ENCODE measurements around the gene PDZD11. TPM values are rescaled to one million over a fixed set of nuclear protein-coding genes. Genes with fewer than 3 reads are reported as not detected.

PDZD11 gene
- total and polyA plus RNA-seq, 9 of the 15 experiments (the other 6 are each of a cell fraction or from before 2014, with no cell fraction given), result 21.9 to 109 (median 36.4) TPM

DNA sequence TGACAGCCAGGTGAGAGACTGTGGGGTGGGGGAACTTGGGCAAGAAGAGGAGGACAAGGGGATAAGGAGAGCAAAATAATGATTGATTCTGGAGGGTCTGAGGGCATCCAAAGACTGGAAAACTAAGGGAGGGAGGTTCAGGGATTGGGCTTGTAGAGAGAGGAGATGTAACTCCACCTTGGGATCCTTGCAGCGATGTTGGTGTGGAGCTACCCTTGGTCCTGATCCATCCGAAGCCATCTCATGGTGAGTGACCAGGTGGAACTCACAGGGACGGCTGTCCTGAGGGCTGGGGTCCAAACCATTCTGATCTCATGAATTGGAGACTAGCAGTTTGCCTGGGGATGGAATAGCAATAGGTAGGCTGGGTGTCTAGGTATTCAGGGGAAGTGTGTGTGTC is 9.2 kb downstream of the PDZD11 start (continued):
- no peak for TF ChIP-seq ZFP36 (IDR thresholded peaks at IDR 0.05; ENCODE audit: low read depth, low read length, partially characterized antibody)
- no peak for TF ChIP-seq BACH1 (tag; IDR thresholded peaks at IDR 0.05)
- TF ChIP-seq ILF3 (IDR thresholded peaks at IDR 0.05; ENCODE audit: borderline replicate concordance), result no peak
- no peak for TF ChIP-seq SP1 (CRISPR knock-in tag; IDR thresholded peaks at IDR 0.05)
- TF ChIP-seq RFX5 (IDR thresholded peaks at IDR 0.05; ENCODE audit: low read depth, low read length), result no peak

GRCh38 chrX:70279081-70279480 is 10.6 kb downstream of the PDZD11 start:
- H3K9me1 ChIP-seq (ENCODE audit: control insufficient read depth, insufficient read depth, low read length), result no peaks in the 10 kb centered on the region
- 14% methylated on average over 2 of the region's 3 CpGs for WGBS (ENCODE audit: insufficient coverage, low coverage, missing lambda C conversion rate)
- no peak overlapping the region for H3K9ac ChIP-seq (ENCODE audit: insufficient read depth in 1 of 2, low read depth in 2 of 2, low read length in 2 of 2)
- ATAC-seq (no peak), DNase-seq (ENCODE audit: extremely low read depth in 1 of 4, low spot score in 3 of 4) (no peak), FAIRE-seq (no peak)
- in situ Hi-C loops (cut with MboI), result no loop called here
- BruUV-seq (replicated peaks), result no TSS peak
- H2AFZ ChIP-seq (ENCODE audit: low read depth, low read length), result no peak overlapping the region
- peaks cover 0 to 4% of the 10 kb centered on the region in 2 experiments; a peak in 1 of 5 replicates for H3K4me1 ChIP-seq (replicated peaks in 1 of 2; ENCODE audit: control insufficient read depth in 2 of 2, insufficient read depth in 2 of 2, low read length in 2 of 2)
- no peaks in the 10 kb centered on the region for H3K9me3 ChIP-seq (replicated peaks; ENCODE audit: control insufficient read depth, insufficient read depth, low read depth, low read length)
- no peaks in the 10 kb centered on the region for H4K20me1 ChIP-seq (replicated peaks; ENCODE audit: control insufficient read depth, insufficient read depth, low read length)
- ChIA-PET POLR2A (no interaction called here), CTCF (ENCODE audit: low intra/inter-chr PET ratio) (no interaction called here)
- no peak overlapping the region for H3K27ac ChIP-seq (ENCODE audit: extremely low read depth, low read depth, low read length)
- no peaks in the 10 kb centered on the region for H3K79me2 ChIP-seq (ENCODE audit: control insufficient read depth, insufficient read depth, low read length)
- H3K4me2 ChIP-seq (ENCODE audit: insufficient read depth, low read length), result no peak overlapping the region
- intact Hi-C loops (cut with micrococcal nuclease), result no loop called here
- peaks cover 3 to 22% of the 10 kb centered on the region in 2 experiments; a peak in 2 of 5 replicates for H3K27me3 ChIP-seq (ENCODE audit: control insufficient read depth in 2 of 2, insufficient read depth in 2 of 2, low read length in 2 of 2)
- H3K36me3 ChIP-seq (ENCODE audit: control insufficient read depth, insufficient read depth, low read length), result no peaks in the 10 kb centered on the region
- no peak for TF ChIP-seq PPARD (CRISPR knock-in tag; IDR thresholded peaks at IDR 0.05)
- TF ChIP-seq ZNF77 (CRISPR knock-in tag; IDR thresholded peaks at IDR 0.05), result no peak
- no peak for TF ChIP-seq MECOM (CRISPR knock-in tag; IDR thresholded peaks at IDR 0.05)
- no peak for TF ChIP-seq ZNF311 (CRISPR knock-in tag; IDR thresholded peaks at IDR 0.05)
- TF ChIP-seq ZC3H11A (IDR thresholded peaks at IDR 0.05; ENCODE audit: low read depth, low read length), result no peak
- no peak for TF ChIP-seq MCM7 (IDR thresholded peaks at IDR 0.05)
- TF ChIP-seq BCLAF1 (IDR thresholded peaks at IDR 0.05; ENCODE audit: borderline replicate concordance in 1 of 2, control insufficient read depth in 1 of 2, low read depth in 2 of 2, low read length in 1 of 2), result no peak
- no peak for TF ChIP-seq ZNF224 (CRISPR knock-in tag; IDR thresholded peaks at IDR 0.05)
- no peak overlapping the region for H3K4me3 ChIP-seq
